ENCODE data around the gene WDPCP. TPM values are rescaled to one million over a fixed set of nuclear protein-coding genes. Genes with fewer than 3 reads are reported as not detected.
A peak's percentile ranks its signal among the peaks of the same experiment; 100 is the strongest.

WDPCP gene
- total RNA-seq, 1 donor from 2014 or later: 4.3 TPM

GRCh38 chr2:63555299-63555698, 33.0 kb downstream of the WDPCP start:
- Mint-ChIP-seq H3K27me3 (ENCODE audit: unreplicated experiment) (no peaks in the 10 kb centered on the region), H3K4me1 (ENCODE audit: low read depth, unreplicated experiment) (no peaks in the 10 kb centered on the region), H3K9me3 (ENCODE audit: unreplicated experiment) (no peaks in the 10 kb centered on the region), H3K27ac (ENCODE audit: unreplicated experiment) (no peak overlapping the region), H3K36me3 (ENCODE audit: unreplicated experiment) (peaks cover 4% of the 10 kb centered on the region), H3K4me3 (ENCODE audit: unreplicated experiment) (no peak overlapping the region)
- no peak for DNase-seq
- no peak for TF ChIP-seq CTCF (IDR thresholded peaks at IDR 0.05; ENCODE audit: partially characterized antibody, unreplicated experiment)

GRCh38 chr2:63553049-63553448, 35.2 kb downstream of the WDPCP start:
- H3K27ac Mint-ChIP-seq (ENCODE audit: unreplicated experiment): no peak overlapping the region
- H3K9me3 Mint-ChIP-seq (ENCODE audit: unreplicated experiment): no peaks in the 10 kb centered on the region
- no peak for DNase-seq
- H3K4me3 Mint-ChIP-seq (ENCODE audit: unreplicated experiment): no peak overlapping the region
- peaks cover 4% of the 10 kb centered on the region for H3K36me3 Mint-ChIP-seq (ENCODE audit: unreplicated experiment)
- no peaks in the 10 kb centered on the region for H3K27me3 Mint-ChIP-seq (ENCODE audit: unreplicated experiment)
- no peaks in the 10 kb centered on the region for H3K4me1 Mint-ChIP-seq (ENCODE audit: low read depth, unreplicated experiment)
- no peak for TF ChIP-seq CTCF (IDR thresholded peaks at IDR 0.05; ENCODE audit: partially characterized antibody, unreplicated experiment)

DNA sequence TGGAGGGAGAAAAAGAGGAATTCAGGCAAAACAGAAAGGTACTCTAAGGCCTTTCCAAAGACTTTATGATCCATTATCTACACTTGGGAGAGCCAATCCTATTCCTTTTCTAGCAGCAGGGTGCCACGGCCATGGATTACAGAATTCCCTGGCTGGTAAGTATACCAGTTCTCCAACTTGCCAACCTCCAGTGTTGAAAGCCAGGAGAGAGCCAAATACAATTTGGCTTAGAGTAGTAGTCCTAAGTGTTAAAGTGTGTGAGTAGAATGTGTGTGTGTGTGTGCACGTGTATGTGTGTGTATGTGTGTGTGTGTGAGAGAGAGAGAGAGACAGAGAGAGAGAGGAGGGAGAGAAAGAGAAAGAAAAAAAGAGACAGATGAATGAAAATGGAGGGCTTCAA, 43.3 kb downstream of the WDPCP start:
- Mint-ChIP-seq H3K36me3 (ENCODE audit: unreplicated experiment) (no peaks in the 10 kb centered on the region), H3K4me3 (ENCODE audit: unreplicated experiment) (no peak overlapping the region), H3K27me3 (ENCODE audit: unreplicated experiment) (peaks cover 3% of the 10 kb centered on the region), H3K9me3 (ENCODE audit: unreplicated experiment) (no peaks in the 10 kb centered on the region), H3K27ac (ENCODE audit: unreplicated experiment) (no peak overlapping the region), H3K4me1 (ENCODE audit: low read depth, unreplicated experiment) (peaks cover 13% of the 10 kb centered on the region)
- TF ChIP-seq CTCF (IDR thresholded peaks at IDR 0.05; ENCODE audit: partially characterized antibody, unreplicated experiment): no peak
- no peak for DNase-seq

- H3K4me1 Mint-ChIP-seq (ENCODE audit: low read depth, unreplicated experiment): peaks cover 13% of the 10 kb centered on the region
- no peak overlapping the region for H3K27ac Mint-ChIP-seq (ENCODE audit: unreplicated experiment)
- no peaks in the 10 kb centered on the region for H3K36me3 Mint-ChIP-seq (ENCODE audit: unreplicated experiment)
- DNase-seq: no peak
- no peaks in the 10 kb centered on the region for H3K9me3 Mint-ChIP-seq (ENCODE audit: unreplicated experiment)
- TF ChIP-seq CTCF (IDR thresholded peaks at IDR 0.05; ENCODE audit: partially characterized antibody, unreplicated experiment): peak; percentile 71
- H3K27me3 Mint-ChIP-seq (ENCODE audit: unreplicated experiment): peaks cover 3% of the 10 kb centered on the region
- no peak overlapping the region for H3K4me3 Mint-ChIP-seq (ENCODE audit: unreplicated experiment)
Measured at GRCh38 chr2:63544017-63544627, 44.2 kb downstream of the WDPCP start.

GRCh38 chr2:63539416-63540162, 48.7 kb downstream of the WDPCP start:
- no peak for TF ChIP-seq CTCF (IDR thresholded peaks at IDR 0.05; ENCODE audit: partially characterized antibody, unreplicated experiment)
- peaks cover 6% of the 10 kb centered on the region for H3K4me1 Mint-ChIP-seq (ENCODE audit: low read depth, unreplicated experiment)
- H3K9me3 Mint-ChIP-seq (ENCODE audit: unreplicated experiment): no peaks in the 10 kb centered on the region
- H3K36me3 Mint-ChIP-seq (ENCODE audit: unreplicated experiment): no peaks in the 10 kb centered on the region
- no peak overlapping the region for H3K27ac Mint-ChIP-seq (ENCODE audit: unreplicated experiment)
- H3K27me3 Mint-ChIP-seq (ENCODE audit: unreplicated experiment): no peaks in the 10 kb centered on the region
- no peak overlapping the region for H3K4me3 Mint-ChIP-seq (ENCODE audit: unreplicated experiment)
- no peak for DNase-seq
